ENCODE measurements around the gene DCAF4.
"Not testable (repeated sequence)": the region's sequence is repeated elsewhere in the genome, so short reads cannot be mapped to it uniquely, and the experiment has no call there.

DCAF4 gene

DNA sequence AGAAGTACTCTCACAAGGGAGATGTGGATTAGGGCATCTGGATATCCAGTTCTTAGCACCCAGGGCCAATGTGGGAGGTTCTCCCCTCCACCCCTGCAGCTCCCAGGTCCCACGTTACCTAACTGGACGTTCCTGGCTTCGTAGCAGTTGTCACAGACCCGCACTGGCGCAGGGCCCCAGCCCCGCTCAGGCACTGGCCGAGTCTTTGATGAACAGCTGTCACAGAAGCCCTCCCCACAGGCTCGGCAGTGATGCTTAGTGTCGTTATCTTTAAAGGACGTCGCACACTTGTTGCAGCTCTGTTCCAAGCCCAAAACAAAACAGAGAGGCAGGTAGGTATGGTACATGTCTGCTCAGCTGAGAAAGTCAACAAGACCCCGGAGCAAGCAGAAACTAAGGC is 48.4 kb downstream of the DCAF4 start:
- DNase-seq: no peak

DNA sequence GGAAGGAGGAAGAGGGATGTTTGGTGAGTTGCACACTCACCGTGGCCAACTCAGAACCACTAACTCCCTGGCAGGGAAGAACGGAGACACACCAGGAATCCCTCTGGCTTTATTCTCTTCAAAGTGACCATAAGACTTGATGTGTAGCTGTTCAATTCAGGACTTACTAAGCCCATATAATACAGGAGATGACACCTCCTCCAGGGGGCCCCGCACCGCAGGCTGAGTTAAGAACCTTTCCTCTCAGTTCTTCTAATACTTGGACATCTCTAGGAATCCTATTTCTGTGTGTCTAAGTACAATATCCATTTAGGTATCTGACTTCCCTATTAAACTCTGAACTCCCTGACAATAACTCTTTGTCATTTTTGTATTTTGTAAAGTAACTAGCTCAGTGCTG is 49.5 kb downstream of the DCAF4 start:
- no peak for DNase-seq

DNA sequence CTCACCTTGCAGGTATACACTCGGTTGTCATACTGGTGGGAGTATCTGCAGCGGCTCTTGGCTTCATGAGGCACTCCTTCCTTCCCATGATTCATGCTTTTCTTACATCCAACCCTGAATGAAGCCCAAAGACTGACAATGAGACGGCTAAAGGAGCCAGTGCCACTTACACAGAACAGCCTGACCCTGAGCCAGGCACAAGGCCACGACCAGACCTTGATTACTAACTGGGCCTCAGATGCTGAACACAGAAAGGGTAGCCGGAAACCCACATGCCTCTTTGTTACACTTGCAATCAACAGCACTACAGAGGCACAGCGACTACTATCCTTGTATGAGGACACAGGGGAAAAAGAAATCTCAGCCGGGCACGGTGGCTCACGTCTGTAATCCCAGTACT is 52.6 kb downstream of the DCAF4 start:
- no peak for DNase-seq

DNA sequence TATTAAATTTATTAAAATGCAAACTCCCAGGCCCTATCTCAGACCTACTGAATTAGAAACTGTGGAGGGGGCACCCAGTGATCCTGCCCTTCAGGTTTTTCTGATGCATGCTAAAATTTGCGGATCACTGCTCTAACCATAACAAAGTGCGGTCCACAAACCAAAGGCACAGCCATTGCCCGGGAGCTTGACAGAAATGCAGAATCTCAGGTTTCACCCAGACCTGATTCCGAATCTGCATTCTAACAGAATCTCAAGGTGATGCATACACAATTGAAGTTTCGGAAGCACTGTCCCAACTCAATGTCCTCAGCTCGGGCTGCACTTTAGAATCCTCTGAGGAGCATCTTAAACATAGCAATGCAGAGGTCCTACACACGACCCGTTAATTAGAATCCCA is 54.6 kb downstream of the DCAF4 start:
- DNase-seq: no peak

DNA sequence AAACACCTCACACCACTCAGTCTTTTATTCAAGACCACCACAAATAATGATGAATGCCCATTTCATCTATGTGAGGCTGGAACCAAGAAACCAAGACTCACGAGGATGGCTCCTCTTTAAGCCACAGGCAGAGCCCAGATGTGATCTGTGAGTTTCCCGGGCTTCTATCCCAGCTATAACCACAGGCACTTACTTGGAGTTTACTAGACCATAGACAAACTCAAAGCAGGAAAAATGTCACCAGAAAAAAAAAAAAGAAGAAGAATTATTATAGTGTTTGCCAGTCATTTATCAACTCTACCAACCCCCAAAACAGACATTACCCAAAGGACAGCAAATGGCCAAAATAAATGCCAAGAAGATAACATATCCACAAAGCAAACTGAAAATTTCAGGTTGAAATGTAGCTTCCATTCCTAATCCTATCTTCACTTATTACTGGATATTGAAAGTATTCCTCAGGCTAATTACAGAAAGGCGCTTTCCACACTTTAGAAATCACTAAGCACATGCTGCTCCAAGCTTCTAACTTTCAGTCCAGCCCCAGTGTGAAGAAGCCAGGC is 56.0 kb downstream of the DCAF4 start:
- no peak for DNase-seq

DNA sequence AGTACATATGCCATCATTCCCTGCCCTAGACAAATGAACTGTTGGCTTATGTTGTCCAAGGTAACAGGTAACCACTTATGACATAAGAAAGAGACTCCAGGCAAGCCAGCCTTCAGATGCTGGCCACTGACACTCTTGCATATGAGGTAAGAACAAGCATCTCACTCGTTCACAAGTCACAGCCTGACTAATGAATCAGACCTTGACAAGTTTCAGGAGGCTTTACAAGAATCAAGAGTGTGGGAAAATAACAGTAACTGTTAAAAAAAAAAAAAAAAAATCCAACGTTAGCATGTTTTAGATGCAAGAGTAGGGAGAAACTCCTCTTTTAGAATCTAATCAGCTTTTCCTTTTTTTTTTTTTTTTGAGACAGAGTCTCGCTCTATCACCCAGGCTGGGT is 60.0 kb downstream of the DCAF4 start:
- DNase-seq: no peak

DNA sequence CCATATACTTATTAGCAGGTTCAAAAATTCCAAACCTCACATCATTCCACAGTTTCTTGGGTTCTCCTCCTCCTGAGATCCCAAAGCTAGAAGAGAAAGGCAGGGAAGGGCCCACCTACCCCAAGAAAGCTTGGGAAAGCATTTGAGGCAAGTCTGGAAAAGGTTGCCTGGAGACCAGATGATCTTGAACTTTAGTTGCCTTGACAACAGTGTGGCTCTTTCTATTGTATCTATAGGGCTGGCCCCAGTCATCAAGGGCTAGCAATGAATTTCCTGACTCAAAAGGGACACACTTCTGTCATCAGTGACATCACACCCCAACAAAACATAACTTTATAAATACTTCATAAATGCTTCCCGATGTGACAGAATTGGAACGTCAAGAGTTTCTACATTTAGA is 60.6 kb downstream of the DCAF4 start:
- DNase-seq: no peak

DNA sequence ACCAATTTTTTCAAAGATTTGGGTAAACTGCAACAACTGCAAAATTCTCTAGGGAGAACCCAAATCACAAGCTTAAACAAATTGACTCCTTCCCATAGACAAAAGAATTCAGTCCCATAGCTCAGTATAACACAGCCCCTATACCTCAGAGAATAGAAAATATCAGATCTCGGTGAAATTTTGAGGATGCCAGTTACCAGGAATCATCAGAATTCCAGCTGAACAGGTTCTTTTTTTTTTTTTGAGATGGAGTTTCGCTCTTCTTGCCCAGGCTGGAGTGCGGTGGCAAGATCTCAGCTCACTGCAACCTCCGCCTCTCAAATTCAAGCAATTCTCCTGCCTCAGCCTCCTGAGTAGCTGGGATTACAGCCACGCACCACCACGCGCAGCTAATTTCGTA is 63.9 kb downstream of the DCAF4 start:
- DNase-seq: no peak

DNA sequence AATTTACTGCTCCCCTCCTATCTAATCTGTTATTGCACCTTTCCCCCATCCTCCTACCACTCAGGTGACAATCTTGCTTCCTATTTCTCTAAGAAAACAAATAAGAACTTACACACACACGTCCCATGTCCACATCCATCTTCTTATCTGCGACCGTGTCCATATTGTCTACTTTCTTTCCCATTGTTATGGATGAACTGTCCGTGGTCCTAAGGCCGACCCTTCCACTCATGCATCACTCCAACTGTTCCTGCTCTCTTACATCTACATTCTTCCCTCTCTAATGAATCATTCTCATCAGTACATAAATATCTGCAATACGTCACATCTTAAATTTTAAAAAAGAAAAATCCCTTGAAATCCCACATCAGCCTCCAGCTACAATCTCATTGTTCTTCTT is 70.7 kb downstream of the DCAF4 start:
- no peak for DNase-seq

DNA sequence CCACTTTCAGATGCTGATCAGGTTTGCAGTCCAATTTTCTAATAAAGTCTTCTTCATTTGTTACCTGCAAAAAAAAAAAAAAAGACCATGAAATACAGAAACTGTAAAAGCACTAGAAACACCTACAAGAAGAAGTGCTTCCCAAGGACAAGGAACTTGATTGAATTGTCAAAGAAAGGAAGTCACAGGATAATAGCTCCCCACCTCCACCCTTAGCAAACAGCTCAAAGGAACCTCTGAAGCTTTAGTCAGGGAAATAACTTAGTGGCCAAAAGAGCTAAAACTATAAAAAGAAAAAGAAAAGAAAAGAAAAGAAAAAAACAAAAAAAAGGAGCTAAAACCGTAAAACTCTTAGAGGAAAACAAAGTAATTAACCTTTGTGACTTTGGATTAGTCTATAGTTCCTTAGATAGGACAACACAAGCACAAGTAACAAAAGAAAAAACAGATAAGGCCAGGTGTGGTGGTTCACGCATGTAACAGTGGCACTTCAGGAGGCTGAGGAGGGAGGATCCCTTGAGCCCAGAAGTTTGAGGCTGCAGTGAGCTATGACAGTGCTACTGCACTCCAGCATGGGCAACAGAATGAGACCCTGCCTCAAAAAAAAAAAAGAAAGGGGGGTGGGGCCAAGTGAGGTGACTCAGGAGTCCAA is 72.1 kb downstream of the DCAF4 start:
- no peak for DNase-seq

DNA sequence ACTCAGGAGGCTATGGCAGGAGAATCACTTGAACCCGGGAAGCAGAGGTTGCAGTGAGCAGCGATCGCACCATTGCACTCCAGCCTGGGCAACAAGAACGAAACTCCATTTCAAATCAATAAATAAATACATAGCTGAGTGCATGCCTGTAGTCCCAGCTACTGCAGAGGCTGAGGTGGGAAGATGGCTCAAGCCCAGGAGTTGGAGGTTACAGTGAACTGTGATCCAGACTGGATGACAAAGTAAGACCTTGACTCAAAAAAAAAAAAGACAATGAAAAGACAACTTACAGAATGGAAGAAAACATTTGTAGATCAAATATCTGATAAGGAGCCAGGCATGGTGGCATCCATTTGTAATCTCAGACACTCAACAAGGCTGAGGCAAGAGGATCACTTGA is 73.1 kb downstream of the DCAF4 start:
- no peak for DNase-seq

DNA sequence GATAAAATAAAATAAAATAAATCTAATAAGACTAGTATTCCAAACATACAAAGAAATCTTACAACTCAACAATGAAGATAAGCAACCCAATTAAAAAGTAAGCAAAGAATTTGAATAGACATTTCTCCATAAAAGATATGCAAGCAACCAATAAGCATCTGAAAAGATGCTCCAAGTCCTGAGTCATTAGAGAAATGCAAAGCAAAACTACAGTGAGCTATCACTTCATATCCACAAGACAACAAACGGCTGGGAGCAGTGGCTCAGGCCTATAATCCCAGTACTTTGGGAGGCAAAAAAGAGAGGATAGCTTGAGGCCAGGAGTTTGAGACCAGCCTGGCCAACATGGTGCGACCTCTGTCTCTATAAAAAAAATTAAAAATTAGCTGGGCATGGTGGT is 73.8 kb downstream of the DCAF4 start:
- DNase-seq: no peak

- no peak for DNase-seq
Measured at GRCh38 chr14:73003681-73004080, 77.4 kb downstream of the DCAF4 start.

DNA sequence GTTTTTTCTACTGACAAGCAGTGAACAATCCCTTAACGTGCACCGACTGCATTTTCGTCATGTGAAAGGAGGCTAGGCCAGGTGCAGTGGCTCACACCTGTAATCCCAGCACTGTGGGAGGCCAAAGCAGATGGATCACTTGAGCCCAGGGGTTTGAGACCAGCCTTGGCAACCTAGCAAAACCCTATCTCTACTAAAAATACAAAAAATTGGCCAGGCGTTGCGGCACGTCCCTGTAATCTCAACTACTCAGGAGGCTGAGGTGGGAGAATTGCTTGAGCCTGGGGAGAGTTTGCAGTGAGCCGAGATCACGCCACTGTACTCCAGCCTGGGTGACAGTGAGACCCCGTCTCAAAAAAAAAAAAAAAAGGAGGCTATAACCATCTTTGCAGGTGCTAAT is 78.4 kb downstream of the DCAF4 start:
- DNase-seq: not testable (repeated sequence)

- DNase-seq: no peak
Measured at GRCh38 chr14:73007835-73008234, 81.6 kb downstream of the DCAF4 start.

GRCh38 chr14:73008501-73008900 is 82.2 kb downstream of the DCAF4 start:
- no peak for DNase-seq

Measured in activated gamma-delta T cell (primary cell).